Erythroblast (primary cell): Measurements from ENCODE around the gene KLHL7.

ENCODE experiments used
- GATA1 ChIP-seq: IDR thresholded peaks from 2 replicates; pipeline ENCODE4 v1.6.1; 2011; ENCODE audit warnings: low read depth, mild to moderate bottlenecking, control low read depth, low read length, moderate library complexity
- POLR2A ChIP-seq: IDR thresholded peaks from 2 replicates; pipeline ENCODE4 v1.6.1; 2011; ENCODE audit warnings: mild to moderate bottlenecking, low read length

DNA sequence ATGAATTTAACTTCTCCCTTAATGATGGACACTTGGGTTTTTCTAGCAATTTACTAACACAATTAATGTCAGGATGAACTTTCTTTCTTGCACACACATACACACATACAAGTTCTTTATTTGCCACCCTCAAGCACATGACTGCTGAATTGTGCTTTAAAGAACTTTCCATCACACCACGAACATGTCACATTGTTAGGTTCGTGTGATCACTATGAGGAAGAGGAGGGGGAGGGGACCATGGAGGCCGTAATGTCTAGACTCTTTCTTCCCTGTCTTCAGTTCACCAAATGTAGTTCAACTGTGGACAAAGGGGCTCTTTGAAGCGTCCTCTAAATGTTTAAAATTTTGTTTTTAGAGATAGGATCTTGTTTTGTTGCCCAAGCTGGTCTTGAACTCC is 107.3 kb downstream of the KLHL7 start:
- TF ChIP-seq POLR2A: no peak
- TF ChIP-seq GATA1: no peak
